Measurements from ENCODE around the gene PFKFB2. TPM values are rescaled to one million over a fixed set of nuclear protein-coding genes. Genes with fewer than 3 reads are reported as not detected.

Gene PFKFB2
- total and polyA plus RNA-seq, 10 donors = 6.8 to 69.5 (median 23.9) TPM

DNA sequence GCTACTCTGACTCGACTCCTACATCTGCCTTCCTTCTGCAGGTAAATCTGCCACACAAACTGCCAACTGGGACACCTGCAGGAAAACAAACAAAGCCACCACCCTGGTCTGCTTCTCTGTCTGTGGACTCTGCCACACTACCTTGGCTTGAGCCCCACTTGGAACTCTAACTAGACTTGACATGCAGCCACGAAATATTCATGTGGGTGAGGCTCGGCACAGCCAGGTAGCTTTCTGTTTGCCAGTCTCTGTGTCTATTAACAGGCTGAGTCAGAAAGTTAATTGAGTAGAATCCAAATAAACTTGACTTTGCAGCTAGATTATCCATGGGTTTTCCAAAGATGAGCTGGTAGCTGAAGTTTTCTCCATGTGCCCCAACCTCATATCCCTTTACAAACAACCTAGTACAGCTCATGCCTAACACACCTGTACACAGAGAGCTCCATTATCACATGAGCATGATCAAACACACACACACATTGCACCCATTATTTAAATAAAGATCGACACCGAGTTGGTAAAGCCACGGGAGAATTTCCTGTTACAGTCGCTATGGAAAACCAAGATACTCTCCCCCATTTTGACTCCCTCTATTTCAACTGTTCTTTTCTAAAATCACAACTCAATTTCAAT is 21.3 kb upstream of the PFKFB2 start:
- Histone ChIP-seq H3K4me3 (no peak overlapping the region), H3K36me3 (no peaks in the 10 kb centered on the region), H3K4me1 (peaks cover 0 to 10% (median 0%) of the 10 kb centered on the region in 6 donors), H3K27me3 (replicated peaks in 1 of 7) (peaks cover 0 to 17% (median 0%) of the 10 kb centered on the region in 7 donors), H3K9me3 (no peaks in the 10 kb centered on the region), H3K27ac (no peak overlapping the region)
- no peak for DNase-seq
- intact Hi-C loops (cut with DNase I; ENCODE audit: low total_unique reads) = no loop called here
- TF ChIP-seq, protein P1, sequence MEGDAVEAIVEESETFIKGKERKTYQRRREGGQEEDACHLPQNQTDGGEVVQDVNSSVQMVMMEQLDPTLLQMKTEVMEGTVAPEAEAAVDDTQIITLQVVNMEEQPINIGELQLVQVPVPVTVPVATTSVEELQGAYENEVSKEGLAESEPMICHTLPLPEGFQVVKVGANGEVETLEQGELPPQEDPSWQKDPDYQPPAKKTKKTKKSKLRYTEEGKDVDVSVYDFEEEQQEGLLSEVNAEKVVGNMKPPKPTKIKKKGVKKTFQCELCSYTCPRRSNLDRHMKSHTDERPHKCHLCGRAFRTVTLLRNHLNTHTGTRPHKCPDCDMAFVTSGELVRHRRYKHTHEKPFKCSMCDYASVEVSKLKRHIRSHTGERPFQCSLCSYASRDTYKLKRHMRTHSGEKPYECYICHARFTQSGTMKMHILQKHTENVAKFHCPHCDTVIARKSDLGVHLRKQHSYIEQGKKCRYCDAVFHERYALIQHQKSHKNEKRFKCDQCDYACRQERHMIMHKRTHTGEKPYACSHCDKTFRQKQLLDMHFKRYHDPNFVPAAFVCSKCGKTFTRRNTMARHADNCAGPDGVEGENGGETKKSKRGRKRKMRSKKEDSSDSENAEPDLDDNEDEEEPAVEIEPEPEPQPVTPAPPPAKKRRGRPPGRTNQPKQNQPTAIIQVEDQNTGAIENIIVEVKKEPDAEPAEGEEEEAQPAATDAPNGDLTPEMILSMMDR (IDR thresholded peaks at IDR 0.05 in 8 of 11, conservative IDR thresholded peaks at IDR 0.05 in 3 of 11) = no peak
- no peak for TF ChIP-seq POLR2AphosphoS5 (IDR thresholded peaks at IDR 0.05)
- TF ChIP-seq POLR2A (IDR thresholded peaks at IDR 0.05) = no peak
- 83 to 86% (median 84%) methylated on average over 7 of the region's 7 CpGs for WGBS, 5 donors

DNA sequence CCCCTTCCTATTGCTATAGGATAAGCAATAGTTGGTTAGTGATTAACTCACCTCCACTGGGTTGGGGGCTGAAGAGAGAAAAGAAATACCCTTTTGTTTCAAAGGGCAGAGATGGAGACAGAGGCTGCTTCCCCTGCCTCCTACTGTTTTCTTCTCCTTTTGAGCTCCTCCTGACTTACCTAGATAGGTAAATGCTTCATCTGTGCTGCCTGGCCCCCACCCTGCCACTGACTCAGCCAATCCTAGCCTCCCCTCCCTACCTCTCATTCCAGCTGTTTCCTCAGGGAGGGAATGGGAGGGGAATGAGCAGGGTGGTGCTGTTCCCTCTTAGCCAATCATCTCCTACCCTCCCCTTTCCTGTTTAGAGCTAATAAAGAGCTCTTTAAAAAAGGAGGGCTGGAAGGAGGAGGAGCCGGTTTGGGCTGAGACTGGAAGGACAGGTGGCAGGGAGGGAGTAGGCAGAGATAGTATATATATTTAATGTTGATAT is 20.5 kb upstream of the PFKFB2 start, which contains the start of gene C1orf116:
TSS of gene C1orf116 (minus strand) at position 229 of the 490 bp plus-strand sequence. CDS start 5,158 bp downstream, outside the sequence.
- Histone ChIP-seq H3K4me3 (no peak within 1 kb of the TSS), H3K4me1 (peaks cover 0 to 10% (median 0%) of the 10 kb centered on the region in 6 donors), H3K27me3 (replicated peaks in 1 of 7) (peaks cover 0 to 17% (median 0%) of the 10 kb centered on the region in 7 donors), H3K36me3 (no peaks in the 10 kb centered on the region), H3K9me3 (no peaks in the 10 kb centered on the region), H3K27ac (peak within 1 kb of the TSS in 4 of 8 donors; percentile 25 to 57 (median 43))
- DNase-seq = no peak
- WGBS, 5 donors = 6 to 14% (median 8%) methylated on average over 1 of the region's 1 CpG
- TF ChIP-seq, protein P1 (IDR thresholded peaks at IDR 0.05 in 8 of 11, conservative IDR thresholded peaks at IDR 0.05 in 3 of 11) = no peak
- TF ChIP-seq POLR2A (IDR thresholded peaks at IDR 0.05) (no peak), POLR2AphosphoS5 (IDR thresholded peaks at IDR 0.05) (no peak)
- intact Hi-C loops (cut with DNase I; ENCODE audit: low total_unique reads) = no loop called here

- H3K4me3 ChIP-seq = no peak overlapping the region
- DNase-seq = no peak
- no peaks in the 10 kb centered on the region for H3K36me3 ChIP-seq
- H3K9me3 ChIP-seq = no peaks in the 10 kb centered on the region
- WGBS, 5 donors = 65 to 83% (median 75%) methylated on average over 2 of the region's 2 CpGs
- H3K4me1 ChIP-seq = peaks cover 0 to 10% (median 0%) of the 10 kb centered on the region in 6 donors
- H3K27me3 ChIP-seq (replicated peaks in 1 of 7) = peaks cover 0 to 17% (median 0%) of the 10 kb centered on the region in 7 donors
- TF ChIP-seq, protein P1 (IDR thresholded peaks at IDR 0.05 in 8 of 11, conservative IDR thresholded peaks at IDR 0.05 in 3 of 11) = no peak
- intact Hi-C loops (cut with DNase I; ENCODE audit: low total_unique reads) = no loop called here
- H3K27ac ChIP-seq = peak overlapping the region in 4 of 8 donors; percentile 25 to 57 (median 43)
Measured at GRCh38 chr1:207033302-207033701, 19.8 kb upstream of the PFKFB2 start.

- Histone ChIP-seq H3K27me3 (replicated peaks in 1 of 7) (peaks cover 0 to 17% (median 0%) of the 10 kb centered on the region in 7 donors), H3K36me3 (no peaks in the 10 kb centered on the region), H3K27ac (peak overlapping the region in 6 of 8 donors; percentile 18 to 58 (median 43)), H3K9me3 (no peaks in the 10 kb centered on the region), H3K4me3 (no peak overlapping the region), H3K4me1 (peaks cover 0 to 10% (median 0%) of the 10 kb centered on the region in 6 donors)
- intact Hi-C loops (cut with DNase I; ENCODE audit: low total_unique reads) = no loop called here
- no peak for DNase-seq
- WGBS, 5 donors = 52 to 78% (median 70%) methylated on average over 1 of the region's 1 CpG
- TF ChIP-seq POLR2A (IDR thresholded peaks at IDR 0.05) = no peak
- TF ChIP-seq, protein P1 (IDR thresholded peaks at IDR 0.05 in 8 of 11, conservative IDR thresholded peaks at IDR 0.05 in 3 of 11) = no peak
- no peak for TF ChIP-seq POLR2AphosphoS5 (IDR thresholded peaks at IDR 0.05)
Measured at GRCh38 chr1:207034208-207034607, 18.9 kb upstream of the PFKFB2 start.

Measured in spleen (tissue), 11 donors.